Activated CD4-positive, alpha-beta T cell treated with anti-CD3 and anti-CD28 coated beads, Interleukin-2, amount 50 U/mL, for 24 hours (primary cell): ENCODE data around the gene SUB1.
A peak's percentile ranks its signal among the peaks of the same experiment; 100 is the strongest.
"Not testable (repeated sequence)": the region's sequence is repeated elsewhere in the genome, so short reads cannot be mapped to it uniquely, and the experiment has no call there.

Experiments used
- DNase-seq, 2 donors: peaks; one replicate each; pipeline ENCODE4 v3.0.0-alpha.2; 2020; ENCODE audit warnings: low read depth in 1 of 2, low spot score in 1 of 2

SUB1 gene

GRCh38 chr5:32598997-32599549, 13.7 kb downstream of the SUB1 start:
- no peak for DNase-seq

- DNase-seq: no peak
Observed at GRCh38 chr5:32600054-32600622, 14.8 kb downstream of the SUB1 start.

- DNase-seq: no peak
Observed at GRCh38 chr5:32601623-32602295, 16.4 kb downstream of the SUB1 start.

GRCh38 chr5:32602906-32603305, 17.5 kb downstream of the SUB1 start:
- no peak for DNase-seq

- no peak for DNase-seq
Observed at GRCh38 chr5:32604800-32605765, 19.7 kb downstream of the SUB1 start.

- DNase-seq: no peak
Observed at GRCh38 chr5:32605766-32606152, 20.4 kb downstream of the SUB1 start.

GRCh38 chr5:32612134-32612888, 27.0 kb downstream of the SUB1 start:
- no peak for DNase-seq

- peak; percentile 80 to 84 for DNase-seq
Observed at GRCh38 chr5:32613050-32613672, 27.8 kb downstream of the SUB1 start.

GRCh38 chr5:32615236-32615635, 29.9 kb downstream of the SUB1 start:
- no peak for DNase-seq

GRCh38 chr5:32618962-32619361, 33.6 kb downstream of the SUB1 start:
- DNase-seq: no peak

GRCh38 chr5:32621256-32621655, 35.9 kb downstream of the SUB1 start:
- no peak for DNase-seq

GRCh38 chr5:32625106-32625505, 39.7 kb downstream of the SUB1 start:
- no peak for DNase-seq

- no peak for DNase-seq
Observed at GRCh38 chr5:32625547-32625946, 40.2 kb downstream of the SUB1 start.

GRCh38 chr5:32627219-32627870, 42.0 kb downstream of the SUB1 start:
- no peak for DNase-seq

- DNase-seq: no peak
Observed at GRCh38 chr5:32628049-32628844, 42.9 kb downstream of the SUB1 start.

- DNase-seq: no peak
Observed at GRCh38 chr5:32630867-32631491, 45.6 kb downstream of the SUB1 start.

- not testable (repeated sequence) for DNase-seq
Observed at GRCh38 chr5:32633017-32633416, 47.7 kb downstream of the SUB1 start.

GRCh38 chr5:32638309-32638708, 53.0 kb downstream of the SUB1 start:
- DNase-seq: no peak

- no peak for DNase-seq
Observed at GRCh38 chr5:32639943-32640342, 54.6 kb downstream of the SUB1 start.
